ENCODE measurements around the gene BMP8B.
"Not testable (repeated sequence)": the region's sequence is repeated elsewhere in the genome, so short reads cannot be mapped to it uniquely, and the experiment has no call there.

Gene BMP8B

DNA sequence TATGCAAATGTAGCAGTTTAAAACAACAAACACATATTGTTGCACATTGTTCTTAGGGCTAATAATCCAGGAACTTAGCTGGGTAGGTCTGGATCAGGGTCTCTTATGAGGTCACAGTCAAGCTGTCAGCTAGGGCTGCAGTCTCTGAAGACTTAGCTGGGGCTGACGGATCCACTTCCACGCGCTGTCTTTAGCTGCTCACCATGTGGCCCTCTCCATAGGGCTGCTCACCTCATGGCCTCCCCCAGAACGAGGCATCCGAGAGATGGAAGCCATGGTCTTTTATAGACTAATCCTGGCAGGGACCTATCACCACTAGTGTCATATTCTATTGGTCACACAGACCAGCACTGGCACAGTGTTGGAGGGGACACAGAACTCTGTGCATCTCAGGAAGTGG lies 8.8 kb downstream of the BMP8B start:
- no peak overlapping the region for H3K4me3 ChIP-seq (ENCODE audit: low read depth, low read length)
- no peak for DNase-seq (ENCODE audit: low read depth)
- TF ChIP-seq POLR2A (IDR thresholded peaks at IDR 0.05; ENCODE audit: extremely low read depth, insufficient read length) (no peak), MYC (IDR thresholded peaks at IDR 0.05; ENCODE audit: low read depth, low read length) (no peak), CTCF (IDR thresholded peaks at IDR 0.05; ENCODE audit: low read depth, low read length) (no peak)
- TF ChIP-seq, protein P1, sequence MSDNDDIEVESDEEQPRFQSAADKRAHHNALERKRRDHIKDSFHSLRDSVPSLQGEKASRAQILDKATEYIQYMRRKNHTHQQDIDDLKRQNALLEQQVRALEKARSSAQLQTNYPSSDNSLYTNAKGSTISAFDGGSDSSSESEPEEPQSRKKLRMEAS (IDR thresholded peaks at IDR 0.05; ENCODE audit: low read depth, low read length) = no peak

GRCh38 chr1:39779137-39779536 lies 9.5 kb downstream of the BMP8B start:
- DNase-seq (ENCODE audit: low read depth) = peak; percentile 54
- TF ChIP-seq POLR2A (IDR thresholded peaks at IDR 0.05; ENCODE audit: extremely low read depth, insufficient read length) = no peak
- TF ChIP-seq, protein P1 (IDR thresholded peaks at IDR 0.05; ENCODE audit: low read depth, low read length) = 0 out of 2 replicates have a peak, but pooled peaks have one; percentile 7
- no peak overlapping the region for H3K4me3 ChIP-seq (ENCODE audit: low read depth, low read length)

DNA sequence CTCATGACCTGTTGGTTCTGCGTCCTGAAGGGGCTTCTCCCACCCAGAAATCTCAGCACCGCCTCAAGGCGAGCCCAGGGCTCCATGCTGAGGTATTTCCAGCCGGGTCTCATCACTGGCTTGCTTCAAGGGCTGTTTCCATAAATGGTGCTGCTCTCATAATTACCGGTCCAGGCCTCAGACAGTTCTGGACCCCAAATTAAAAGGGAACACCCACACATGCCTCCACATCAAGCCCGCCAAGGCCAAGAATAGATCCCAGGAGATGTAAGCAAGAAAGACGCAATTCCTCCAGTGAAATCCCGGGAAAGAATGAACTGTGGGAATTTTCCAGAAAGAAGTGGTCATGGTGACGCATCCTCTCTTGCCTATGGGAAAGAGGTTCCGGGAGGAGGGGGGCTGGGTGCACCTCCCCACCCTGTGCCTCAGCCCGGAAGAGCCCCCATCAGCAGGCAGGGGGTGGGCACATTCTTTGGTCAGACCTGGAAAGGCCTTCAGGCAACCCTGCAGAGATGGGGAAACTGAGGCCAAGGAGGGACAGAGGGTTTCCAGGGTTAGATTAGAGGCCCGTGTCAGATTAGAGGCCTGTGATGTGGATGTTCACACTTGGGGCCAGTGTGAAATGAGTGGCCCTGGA lies 10.1 kb downstream of the BMP8B start:
- not testable (repeated sequence) for H3K4me3 ChIP-seq (ENCODE audit: low read depth, low read length); DNase-seq (ENCODE audit: low read depth)

DNA sequence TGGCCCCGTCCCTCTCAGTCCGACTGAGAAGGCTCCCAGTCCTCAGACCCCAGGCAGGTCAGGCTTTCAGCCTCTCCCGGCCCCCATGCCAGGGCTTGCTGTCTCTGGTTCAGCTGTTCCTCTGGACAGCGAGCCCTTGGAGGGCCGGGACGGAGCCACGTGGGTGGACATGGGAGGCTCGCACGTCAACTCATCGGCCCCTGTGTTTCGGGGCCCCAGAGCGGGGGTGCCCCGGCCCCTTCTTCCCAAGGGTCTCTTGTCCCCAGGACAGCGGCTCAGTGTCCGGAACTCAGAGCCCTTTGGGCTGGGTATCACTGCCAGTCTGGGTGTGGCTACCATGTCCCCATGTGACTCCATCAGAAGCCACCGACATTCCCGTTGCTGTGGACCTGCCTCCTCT lies 10.8 kb downstream of the BMP8B start:
- not testable (repeated sequence) for H3K4me3 ChIP-seq (ENCODE audit: low read depth, low read length); DNase-seq (ENCODE audit: low read depth)

- no peak for TF ChIP-seq CTCF (IDR thresholded peaks at IDR 0.05; ENCODE audit: low read depth, low read length)
- no peak for TF ChIP-seq POLR2A (IDR thresholded peaks at IDR 0.05; ENCODE audit: extremely low read depth, insufficient read length)
- TF ChIP-seq, protein P1 (IDR thresholded peaks at IDR 0.05; ENCODE audit: low read depth, low read length) = no peak
- no peak for TF ChIP-seq MYC (IDR thresholded peaks at IDR 0.05; ENCODE audit: low read depth, low read length)
- no peak overlapping the region for H3K4me3 ChIP-seq (ENCODE audit: low read depth, low read length)
- no peak for DNase-seq (ENCODE audit: low read depth)
Observed at GRCh38 chr1:39777306-39777705, 11.4 kb downstream of the BMP8B start.

DNA sequence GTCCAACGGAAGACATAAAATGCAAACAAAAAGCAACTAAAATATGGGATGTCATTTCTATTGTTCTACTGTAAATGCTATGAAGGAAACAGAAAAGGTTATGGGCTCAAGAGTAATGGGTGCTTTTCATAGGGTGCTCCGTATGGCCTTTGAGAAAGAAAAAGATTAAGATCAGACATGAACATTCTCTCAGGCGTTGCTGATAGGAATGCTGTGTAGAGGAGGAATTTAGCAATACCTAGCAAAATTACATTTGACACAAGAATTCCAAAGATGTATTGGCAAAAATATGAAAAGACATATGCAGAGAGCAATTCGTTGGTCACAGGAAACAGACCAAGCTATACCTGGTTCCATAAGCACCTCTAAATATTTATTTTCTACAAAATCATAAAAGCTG lies 11.8 kb downstream of the BMP8B start:
- TF ChIP-seq CTCF (IDR thresholded peaks at IDR 0.05; ENCODE audit: low read depth, low read length) (no peak), MYC (IDR thresholded peaks at IDR 0.05; ENCODE audit: low read depth, low read length) (no peak), POLR2A (IDR thresholded peaks at IDR 0.05; ENCODE audit: extremely low read depth, insufficient read length) (no peak)
- TF ChIP-seq, protein P1 (IDR thresholded peaks at IDR 0.05; ENCODE audit: low read depth, low read length) = no peak
- DNase-seq (ENCODE audit: low read depth) = no peak
- no peak overlapping the region for H3K4me3 ChIP-seq (ENCODE audit: low read depth, low read length)

GRCh38 chr1:39776400-39776713 lies 12.3 kb downstream of the BMP8B start:
- TF ChIP-seq MYC (IDR thresholded peaks at IDR 0.05; ENCODE audit: low read depth, low read length) = peak; percentile 28; the same call in 1 of the 2 replicates
- no peak for TF ChIP-seq CTCF (IDR thresholded peaks at IDR 0.05; ENCODE audit: low read depth, low read length)
- no peak for TF ChIP-seq POLR2A (IDR thresholded peaks at IDR 0.05; ENCODE audit: extremely low read depth, insufficient read length)
- TF ChIP-seq, protein P1 (IDR thresholded peaks at IDR 0.05; ENCODE audit: low read depth, low read length) = peak; percentile 49; the same call in 1 of the 2 replicates
- DNase-seq (ENCODE audit: low read depth) = peak; percentile 70
- H3K4me3 ChIP-seq (ENCODE audit: low read depth, low read length) = no peak overlapping the region

- DNase-seq (ENCODE audit: low read depth); H3K4me3 ChIP-seq (ENCODE audit: low read depth, low read length): not testable (repeated sequence)
Observed at GRCh38 chr1:39775676-39776399, 12.8 kb downstream of the BMP8B start.

- DNase-seq (ENCODE audit: low read depth); H3K4me3 ChIP-seq (ENCODE audit: low read depth, low read length): not testable (repeated sequence)
Observed at GRCh38 chr1:39775141-39775540, 13.5 kb downstream of the BMP8B start.

- H3K4me3 ChIP-seq (ENCODE audit: low read depth, low read length); DNase-seq (ENCODE audit: low read depth): not testable (repeated sequence)
Observed at GRCh38 chr1:39773369-39773979, 15.2 kb downstream of the BMP8B start.

DNA sequence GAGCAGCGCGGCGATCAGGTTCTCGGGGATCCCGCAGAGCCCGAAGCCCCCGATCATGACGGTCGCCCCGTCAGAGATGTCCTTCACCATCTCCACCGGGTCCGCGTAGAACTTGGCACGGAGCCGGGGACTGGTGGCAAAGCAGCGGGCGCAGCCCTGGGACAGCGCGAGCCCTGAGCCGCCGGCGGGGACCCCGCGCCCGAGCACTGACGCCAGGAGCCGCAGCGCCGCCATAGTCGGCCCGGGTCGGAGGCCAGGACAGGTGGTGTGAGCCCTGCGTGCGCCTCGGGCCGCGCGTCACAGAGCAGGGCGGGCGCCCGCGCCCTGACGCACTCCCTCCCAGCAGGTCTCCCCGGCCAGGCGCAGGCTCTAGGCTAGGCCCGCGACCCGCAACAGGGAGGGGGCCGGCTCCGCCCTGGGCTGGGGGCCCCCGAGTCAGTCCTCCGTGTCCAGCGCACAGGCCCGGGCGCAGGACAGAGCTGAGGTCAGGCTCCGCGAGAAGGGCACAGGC lies 17.6 kb downstream of the BMP8B start, which contains the start of gene OXCT2:
Gene OXCT2, minus strand, starts transcription at position 327 of the 511 bp plus-strand sequence. Its CDS starts 93 bp downstream, at position 234.
- DNase-seq (ENCODE audit: low read depth); H3K4me3 ChIP-seq (ENCODE audit: low read depth, low read length): not testable (repeated sequence)
